ENCODE measurements around the gene RAP1GAP2. TPM values are rescaled to one million over a fixed set of nuclear protein-coding genes. Genes with fewer than 3 reads are reported as not detected.

The RAP1GAP2 gene
- total and polyA plus RNA-seq, 2 of the 8 experiments (the other 6 are each of a cell fraction or from before 2014, with no cell fraction given) = 24.0 to 63.8 TPM

- TF ChIP-seq CBX5 (IDR thresholded peaks at IDR 0.05; ENCODE audit: low read depth, low read length) = no peak
- no peak for TF ChIP-seq BCL11A (IDR thresholded peaks at IDR 0.05; ENCODE audit: low read depth in 2 of 2, low read length in 2 of 2)
- no peak for TF ChIP-seq POU5F1 (IDR thresholded peaks at IDR 0.05; ENCODE audit: low read depth, low read length)
Observed at GRCh38 chr17:2837147-2837561, 40.9 kb downstream of the RAP1GAP2 start (continued).
